ENCODE data around the gene PNMA1. TPM values are rescaled to one million over a fixed set of nuclear protein-coding genes. Genes with fewer than 3 reads are reported as not detected.

PNMA1 gene
- total RNA-seq, 6 donors from 2014 or later, result 9.9 to 28.9 (median 15.2) TPM

- H3K27me3 ChIP-seq, result no peaks in the 10 kb centered on the region
- H3K4me1 ChIP-seq, result peaks cover 36 to 45% (median 43%) of the 10 kb centered on the region in 4 donors
- H3K36me3 ChIP-seq, result peaks cover 38 to 94% (median 76%) of the 10 kb centered on the region in 4 donors
- ATAC-seq (ENCODE audit: low FRiP score in 2 of 2) (no peak), DNase-seq (no peak)
- TF ChIP-seq POLR2A (IDR thresholded peaks at IDR 0.05) (no peak), EP300 (IDR thresholded peaks at IDR 0.05) (no peak), POLR2AphosphoS5 (IDR thresholded peaks at IDR 0.05) (no peak), CTCF (IDR thresholded peaks at IDR 0.05) (no peak)
- 88 to 90% methylated on average over 7 to 8 of the region's 8 CpGs for WGBS, 2 donors
- no peak overlapping the region for H3K4me3 ChIP-seq
- H3K27ac ChIP-seq, result peak overlapping the region; percentile 65 to 80 (median 78)
- H3K9me3 ChIP-seq, result no peaks in the 10 kb centered on the region
Observed at GRCh38 chr14:73725116-73726024, 11.2 kb upstream of the PNMA1 start.

- Histone ChIP-seq H3K9me3 (no peaks in the 10 kb centered on the region), H3K4me3 (no peak overlapping the region), H3K4me1 (peaks cover 36 to 44% (median 43%) of the 10 kb centered on the region in 4 donors), H3K27me3 (no peaks in the 10 kb centered on the region), H3K36me3 (peaks cover 38 to 94% (median 77%) of the 10 kb centered on the region in 4 donors), H3K27ac (peak overlapping the region; percentile 65 to 80 (median 78))
- 84 to 85% methylated on average over 2 of the region's 2 CpGs for WGBS, 2 donors
- TF ChIP-seq EP300 (IDR thresholded peaks at IDR 0.05), result no peak
- TF ChIP-seq POLR2A (IDR thresholded peaks at IDR 0.05), result no peak
- no peak for TF ChIP-seq POLR2AphosphoS5 (IDR thresholded peaks at IDR 0.05)
- TF ChIP-seq CTCF (IDR thresholded peaks at IDR 0.05), result no peak
- no peak for DNase-seq
- ATAC-seq (ENCODE audit: low FRiP score in 2 of 2), result no peak
Observed at GRCh38 chr14:73724696-73725095, 10.5 kb upstream of the PNMA1 start.

GRCh38 chr14:73723797-73724661 is 9.8 kb upstream of the PNMA1 start:
- H3K27me3 ChIP-seq, result no peaks in the 10 kb centered on the region
- H3K9me3 ChIP-seq, result no peaks in the 10 kb centered on the region
- TF ChIP-seq POLR2AphosphoS5 (IDR thresholded peaks at IDR 0.05), result peak; percentile 4 to 60
- peak in 5 of 6 experiments; percentile 10 to 45 (median 29) for TF ChIP-seq CTCF (IDR thresholded peaks at IDR 0.05)
- TF ChIP-seq POLR2A (IDR thresholded peaks at IDR 0.05), result no peak
- TF ChIP-seq EP300 (IDR thresholded peaks at IDR 0.05), result peak in 1 of 4 donors; percentile 43
- peak; percentile 67 to 88 for ATAC-seq (ENCODE audit: low FRiP score in 2 of 2)
- no peak overlapping the region for H3K4me3 ChIP-seq
- H3K27ac ChIP-seq, result peak overlapping the region; percentile 65 to 80 (median 78)
- 38 to 43% methylated on average over 12 of the region's 12 CpGs for WGBS, 2 donors
- peak in 1 of 2 donors; percentile 77 for DNase-seq
- peaks cover 34 to 43% (median 41%) of the 10 kb centered on the region in 4 donors for H3K4me1 ChIP-seq
- peaks cover 43 to 94% (median 78%) of the 10 kb centered on the region in 4 donors for H3K36me3 ChIP-seq

GRCh38 chr14:73723406-73723796 is 9.2 kb upstream of the PNMA1 start:
- no peak for TF ChIP-seq EP300 (IDR thresholded peaks at IDR 0.05)
- ATAC-seq (ENCODE audit: low FRiP score in 2 of 2), result no peak
- Histone ChIP-seq H3K4me3 (no peak overlapping the region), H3K9me3 (no peaks in the 10 kb centered on the region), H3K36me3 (peaks cover 48 to 98% (median 84%) of the 10 kb centered on the region in 4 donors), H3K4me1 (peaks cover 28 to 37% (median 35%) of the 10 kb centered on the region in 4 donors), H3K27me3 (no peaks in the 10 kb centered on the region), H3K27ac (peak overlapping the region; percentile 65 to 80 (median 78))
- 63 to 68% methylated on average over 7 of the region's 7 CpGs for WGBS, 2 donors
- DNase-seq, result no peak

GRCh38 chr14:73722581-73722980 is 8.4 kb upstream of the PNMA1 start:
- H3K36me3 ChIP-seq, result peaks cover 46 to 100% (median 87%) of the 10 kb centered on the region in 4 donors
- TF ChIP-seq POLR2AphosphoS5 (IDR thresholded peaks at IDR 0.05) (no peak), EP300 (IDR thresholded peaks at IDR 0.05) (no peak), POLR2A (IDR thresholded peaks at IDR 0.05) (no peak), CTCF (IDR thresholded peaks at IDR 0.05) (no peak)
- H3K9me3 ChIP-seq, result no peaks in the 10 kb centered on the region
- no peak overlapping the region for H3K27ac ChIP-seq
- DNase-seq, result no peak
- H3K27me3 ChIP-seq, result no peaks in the 10 kb centered on the region
- no peak overlapping the region for H3K4me3 ChIP-seq
- no peak for ATAC-seq (ENCODE audit: low FRiP score in 2 of 2)
- 95 to 97% methylated on average over 10 of the region's 10 CpGs for WGBS, 2 donors
- peaks cover 21 to 30% (median 28%) of the 10 kb centered on the region in 4 donors for H3K4me1 ChIP-seq
